Subcutaneous abdominal adipose tissue (tissue), 5 donors: ENCODE data around the gene CEP135.

Source experiments
- H3K27ac ChIP-seq: one replicate; pipeline ENCODE4 v1.7.0; 2013; ENCODE audit warnings: low read depth, mild to moderate bottlenecking, inconsistent platforms, low read length, moderate library complexity
- H3K27me3 ChIP-seq, 5 donors: one replicate each; pipeline ENCODE4 v1.7.0; 2013; ENCODE audit warnings: low read length in 5 of 5, inconsistent platforms in 1 of 5; ENCODE audit not compliant: control insufficient read depth in 5 of 5, insufficient read depth in 4 of 5
- H3K36me3 ChIP-seq, 5 donors: one replicate each; pipeline ENCODE4 v1.7.0; 2013; ENCODE audit warnings: low read length in 5 of 5; ENCODE audit not compliant: control insufficient read depth in 5 of 5, insufficient read depth in 5 of 5
- H3K4me1 ChIP-seq, 5 donors: one replicate each; pipeline ENCODE4 v1.7.0; 2013; ENCODE audit warnings: low read length in 5 of 5, mild to moderate bottlenecking in 3 of 5, moderate library complexity in 1 of 5; ENCODE audit not compliant: control insufficient read depth in 5 of 5, insufficient read depth in 5 of 5
- H3K4me3 ChIP-seq, 5 donors: one replicate each; pipeline ENCODE4 v1.7.0; 2013; ENCODE audit warnings: low read length in 5 of 5, low read depth in 1 of 5
- H3K9ac ChIP-seq, 5 donors: one replicate each; pipeline ENCODE4 v1.7.0; 2013; ENCODE audit warnings: low read length in 5 of 5, mild to moderate bottlenecking in 4 of 5, moderate library complexity in 3 of 5
- H3K9me3 ChIP-seq, 5 donors: one replicate each; pipeline ENCODE4 v1.7.0; 2013; ENCODE audit warnings: low read length in 5 of 5; ENCODE audit not compliant: control insufficient read depth in 5 of 5
- donor health status: healthy.
- donor health status: healthy.
- donor health status: healthy.
- donor health status: healthy.
- donor health status: healthy.

CEP135 gene

DNA sequence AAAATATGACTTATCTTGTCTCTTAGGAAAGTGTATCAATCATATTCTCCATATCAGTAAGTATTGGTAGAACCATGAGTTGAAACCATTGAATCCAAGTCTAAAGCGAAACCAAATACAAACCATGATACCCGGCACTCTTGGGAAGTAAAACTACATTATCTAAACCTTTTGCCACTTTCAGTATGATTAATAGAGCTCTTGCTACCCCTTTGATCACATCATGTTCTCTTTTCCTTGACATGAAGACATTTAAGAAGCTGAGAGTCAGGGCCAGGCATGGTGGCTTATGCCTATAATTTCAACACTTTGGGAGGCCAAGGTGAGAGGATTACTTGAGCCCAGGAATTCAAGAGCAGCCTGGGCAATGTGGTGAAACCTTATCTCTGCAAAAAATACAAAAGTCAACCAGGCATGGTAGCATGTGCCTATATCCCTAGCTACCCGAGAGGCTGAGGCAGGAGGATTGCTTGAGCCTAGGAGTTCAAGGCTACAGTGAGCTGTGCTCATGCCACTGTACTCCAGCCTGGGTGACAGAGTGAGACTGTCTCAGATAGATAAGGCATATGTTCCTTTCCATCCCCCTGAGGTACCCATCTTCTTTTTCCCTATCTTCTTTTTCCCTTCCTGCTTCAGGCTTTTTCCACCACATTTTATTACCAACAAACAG, 45.4 kb downstream of the CEP135 start:
- H3K27ac ChIP-seq, result no peak overlapping the region
- no peaks in the 10 kb centered on the region for H3K4me1 ChIP-seq
- H3K9me3 ChIP-seq, result no peaks in the 10 kb centered on the region
- H3K27me3 ChIP-seq, result no peaks in the 10 kb centered on the region
- peaks cover 0 to 27% (median 8%) of the 10 kb centered on the region in 5 donors for H3K36me3 ChIP-seq
- H3K4me3 ChIP-seq, result no peak overlapping the region
- H3K9ac ChIP-seq, result no peak overlapping the region

DNA sequence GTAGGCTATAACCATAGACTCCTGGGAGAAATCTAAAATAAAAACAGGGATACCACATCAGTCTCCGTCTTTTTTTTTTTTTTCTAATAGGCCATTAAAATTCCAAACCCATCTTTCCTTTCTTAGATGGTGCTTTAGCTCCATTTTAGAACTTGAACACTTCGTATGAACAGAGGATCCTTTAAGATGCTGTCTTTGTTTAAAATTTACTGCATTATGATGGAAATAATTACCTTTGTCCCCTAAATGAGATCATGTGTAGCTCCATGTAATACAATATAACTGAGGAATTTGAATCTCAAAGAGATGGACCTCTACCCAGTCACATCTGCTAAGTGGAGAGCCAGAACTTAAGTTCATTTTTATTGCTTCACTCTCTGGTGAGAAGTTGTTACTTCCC, 47.9 kb downstream of the CEP135 start:
- Histone ChIP-seq H3K36me3 (peaks cover 10 to 40% (median 16%) of the 10 kb centered on the region in 5 donors), H3K9ac (no peak overlapping the region)

DNA sequence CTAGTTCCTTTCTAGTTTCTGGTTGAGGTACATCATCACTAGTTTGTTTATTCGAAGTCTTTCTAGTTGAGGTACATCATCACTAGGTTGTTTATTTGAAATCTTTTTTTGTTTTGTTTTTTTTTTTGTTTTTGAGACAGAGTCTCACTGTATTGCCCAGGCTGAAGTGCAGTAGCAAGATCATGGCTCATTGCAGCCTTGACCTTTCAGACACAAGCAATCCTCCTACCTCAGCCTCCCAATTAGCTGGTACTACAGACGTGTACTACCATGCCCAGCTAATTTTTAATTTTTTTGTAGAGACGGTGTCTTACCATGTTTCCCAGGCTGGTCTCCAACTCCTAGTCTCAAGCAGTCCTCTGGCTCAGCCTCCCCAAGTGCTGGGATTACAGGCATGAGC, 54.9 kb downstream of the CEP135 start:
- Histone ChIP-seq H3K4me3 (no peak overlapping the region), H3K27ac (no peak overlapping the region), H3K36me3 (peaks cover 12 to 25% (median 15%) of the 10 kb centered on the region in 5 donors)

More for the DNA sequence above, 47.9 kb downstream of the CEP135 start:
- no peaks in the 10 kb centered on the region for H3K27me3 ChIP-seq
- H3K27ac ChIP-seq, result no peak overlapping the region
- H3K9me3 ChIP-seq, result no peaks in the 10 kb centered on the region
- H3K4me3 ChIP-seq, result no peak overlapping the region
- H3K4me1 ChIP-seq, result no peaks in the 10 kb centered on the region

DNA sequence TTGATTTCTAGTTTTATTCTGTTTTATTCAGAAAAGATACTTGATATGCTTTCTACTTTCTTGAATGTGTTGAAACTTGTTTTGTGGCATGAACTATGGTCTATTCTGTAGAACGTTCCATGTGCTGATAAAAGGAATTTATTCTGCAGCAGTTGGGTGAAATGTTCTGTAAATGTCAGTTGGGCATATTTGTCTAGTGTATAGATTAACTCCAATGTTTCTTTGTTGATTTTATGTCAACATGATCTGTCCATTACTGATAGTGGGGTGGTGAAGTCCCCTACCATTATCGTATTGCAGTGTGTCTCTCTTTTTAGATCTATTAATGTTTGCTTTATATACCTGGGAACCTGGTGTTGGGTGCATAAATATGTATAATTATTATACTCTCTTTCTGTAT, 55.5 kb downstream of the CEP135 start:
- H3K9ac ChIP-seq, result no peak overlapping the region
- no peak overlapping the region for H3K4me3 ChIP-seq
- peaks cover 0 to 4% (median 0%) of the 10 kb centered on the region in 5 donors for H3K9me3 ChIP-seq
- H3K27me3 ChIP-seq, result no peaks in the 10 kb centered on the region
- no peaks in the 10 kb centered on the region for H3K4me1 ChIP-seq
- peaks cover 12 to 25% (median 15%) of the 10 kb centered on the region in 5 donors for H3K36me3 ChIP-seq
- H3K27ac ChIP-seq, result no peak overlapping the region

More for the DNA sequence above, 54.9 kb downstream of the CEP135 start:
- H3K27me3 ChIP-seq, result no peaks in the 10 kb centered on the region
- peaks cover 0 to 4% (median 0%) of the 10 kb centered on the region in 5 donors for H3K9me3 ChIP-seq
- no peaks in the 10 kb centered on the region for H3K4me1 ChIP-seq
- no peak overlapping the region for H3K9ac ChIP-seq

DNA sequence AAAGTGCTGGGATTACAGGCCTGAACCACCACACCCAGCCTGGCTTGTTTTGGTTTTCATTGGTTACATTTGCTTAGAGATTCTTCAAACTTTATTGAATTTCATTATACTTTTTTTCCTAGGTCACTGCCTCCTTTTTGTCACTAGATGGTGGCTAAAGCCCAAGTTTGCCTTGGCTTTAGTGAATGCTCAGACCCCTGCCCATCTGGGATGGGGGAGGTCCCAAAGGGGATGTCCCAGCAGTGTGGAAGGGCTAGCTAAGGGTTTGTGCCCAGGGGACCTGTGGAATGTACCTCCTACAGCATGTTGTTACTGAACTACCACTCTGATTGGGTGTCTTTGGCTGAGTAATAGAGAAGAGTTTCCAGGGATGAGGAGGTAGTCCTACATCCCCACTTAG, 58.4 kb downstream of the CEP135 start:
- Histone ChIP-seq H3K4me1 (no peaks in the 10 kb centered on the region), H3K9me3 (peaks cover 0 to 4% (median 0%) of the 10 kb centered on the region in 5 donors), H3K27ac (no peak overlapping the region), H3K36me3 (peaks cover 2 to 18% (median 10%) of the 10 kb centered on the region in 5 donors), H3K9ac (no peak overlapping the region), H3K27me3 (no peaks in the 10 kb centered on the region), H3K4me3 (no peak overlapping the region)

DNA sequence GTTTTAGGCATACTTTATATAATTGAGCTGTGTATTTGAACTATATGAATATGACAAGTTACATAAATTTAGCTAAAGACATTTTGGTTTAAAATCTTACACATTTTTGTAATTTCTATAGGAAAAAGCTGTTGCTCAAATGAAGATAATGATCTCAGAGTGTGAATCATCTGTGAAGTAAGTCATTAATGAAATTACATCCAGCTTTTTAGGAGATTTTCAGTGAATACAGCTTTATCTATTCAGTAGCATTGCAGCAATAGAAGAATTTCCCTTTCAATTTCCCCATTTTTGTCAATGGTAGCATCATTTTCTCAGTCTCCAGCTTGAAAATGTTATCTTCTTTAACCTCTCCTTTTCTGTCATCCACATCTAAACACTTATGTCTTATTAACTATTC, 59.5 kb downstream of the CEP135 start:
- Histone ChIP-seq H3K36me3 (peaks cover 2 to 26% (median 17%) of the 10 kb centered on the region in 5 donors), H3K4me3 (no peak overlapping the region), H3K27me3 (no peaks in the 10 kb centered on the region)

DNA sequence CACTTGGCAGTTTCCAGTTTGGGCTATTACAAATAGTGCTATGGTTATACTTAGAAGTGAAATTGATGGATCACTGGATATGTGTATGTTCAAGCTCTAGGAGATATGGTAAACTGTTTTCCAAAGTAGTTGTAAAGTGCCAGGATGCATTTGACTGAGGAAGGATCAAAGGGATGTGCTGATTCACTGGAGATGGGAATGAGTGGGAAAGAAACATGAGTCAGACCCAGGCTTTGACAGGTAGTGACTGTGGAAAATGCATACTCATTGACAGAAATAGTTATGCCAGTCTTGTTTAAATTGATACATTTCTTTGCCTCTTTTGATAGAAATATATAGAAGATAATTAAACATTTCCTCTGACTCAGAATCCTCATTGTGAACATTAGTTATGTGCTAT, 77.9 kb downstream of the CEP135 start:
- Histone ChIP-seq H3K4me3 (no peak overlapping the region), H3K9me3 (peaks cover 0 to 3% (median 0%) of the 10 kb centered on the region in 5 donors), H3K27ac (no peak overlapping the region), H3K4me1 (no peaks in the 10 kb centered on the region), H3K27me3 (no peaks in the 10 kb centered on the region), H3K9ac (no peak overlapping the region), H3K36me3 (peaks cover 25 to 58% (median 42%) of the 10 kb centered on the region in 5 donors)

More for the DNA sequence above, 59.5 kb downstream of the CEP135 start:
- Histone ChIP-seq H3K9me3 (no peaks in the 10 kb centered on the region), H3K27ac (no peak overlapping the region), H3K9ac (no peak overlapping the region), H3K4me1 (no peaks in the 10 kb centered on the region)

DNA sequence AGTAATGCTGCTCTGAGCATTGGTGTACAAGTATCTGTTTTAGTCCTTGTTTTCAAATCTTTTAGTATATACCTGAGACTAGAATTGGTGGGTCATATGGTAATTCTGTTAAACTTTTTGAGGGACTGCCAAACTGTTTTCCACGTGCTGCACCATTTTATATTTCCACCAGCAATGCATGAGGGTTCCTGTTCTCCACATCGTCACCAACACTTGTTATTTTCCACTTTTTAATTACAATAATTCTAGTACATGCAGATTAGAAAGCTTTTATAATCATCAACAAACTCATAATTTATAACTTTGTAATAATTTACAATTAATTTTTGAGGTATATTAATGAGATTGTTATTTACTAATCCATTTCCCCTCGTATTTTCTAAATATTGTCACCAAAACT, 79.4 kb downstream of the CEP135 start:
- no peak overlapping the region for H3K27ac ChIP-seq
- no peak overlapping the region for H3K4me3 ChIP-seq
- no peak overlapping the region for H3K9ac ChIP-seq
- H3K9me3 ChIP-seq, result peaks cover 0 to 3% (median 0%) of the 10 kb centered on the region in 5 donors
- H3K27me3 ChIP-seq, result no peaks in the 10 kb centered on the region
- no peaks in the 10 kb centered on the region for H3K4me1 ChIP-seq
- peaks cover 22 to 45% (median 38%) of the 10 kb centered on the region in 5 donors for H3K36me3 ChIP-seq

DNA sequence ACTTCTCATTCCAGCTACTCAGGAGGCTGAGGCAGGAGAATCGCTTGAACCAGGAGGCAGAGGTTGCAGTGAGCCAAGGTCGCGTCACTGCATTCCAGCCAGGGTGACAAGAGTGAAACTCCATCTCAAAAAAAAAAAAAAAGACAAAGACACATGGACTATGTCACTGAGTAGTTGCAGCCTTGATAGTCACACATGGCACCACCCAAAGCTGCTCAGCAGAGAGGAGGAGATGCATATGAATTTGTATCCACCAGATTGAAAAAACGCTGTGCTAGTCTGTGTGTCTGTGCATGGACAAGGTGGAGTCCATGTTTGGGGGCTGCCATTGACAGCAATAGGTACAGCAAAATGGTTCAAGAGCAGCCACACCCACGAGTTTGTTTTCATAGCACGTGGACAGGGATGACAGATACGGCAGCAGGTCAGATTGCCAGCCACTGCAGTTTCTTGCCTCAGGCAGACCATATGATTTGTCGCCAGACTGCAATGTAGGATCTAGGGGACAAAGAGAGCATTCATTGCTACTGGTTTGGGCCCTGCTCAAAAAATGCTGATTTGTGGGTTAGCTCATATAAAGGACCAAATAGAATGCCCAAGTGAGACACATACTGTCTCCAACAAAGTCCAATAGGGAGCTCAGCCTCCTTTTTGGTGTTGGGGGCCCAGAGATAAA, 89.9 kb downstream of the CEP135 start:
- H3K9me3 ChIP-seq, result no peaks in the 10 kb centered on the region
- H3K4me1 ChIP-seq, result no peaks in the 10 kb centered on the region
- no peak overlapping the region for H3K4me3 ChIP-seq
- no peak overlapping the region for H3K9ac ChIP-seq
- peaks cover 0 to 4% (median 0%) of the 10 kb centered on the region in 5 donors for H3K27me3 ChIP-seq
- H3K27ac ChIP-seq, result no peak overlapping the region
- no peaks in the 10 kb centered on the region for H3K36me3 ChIP-seq

DNA sequence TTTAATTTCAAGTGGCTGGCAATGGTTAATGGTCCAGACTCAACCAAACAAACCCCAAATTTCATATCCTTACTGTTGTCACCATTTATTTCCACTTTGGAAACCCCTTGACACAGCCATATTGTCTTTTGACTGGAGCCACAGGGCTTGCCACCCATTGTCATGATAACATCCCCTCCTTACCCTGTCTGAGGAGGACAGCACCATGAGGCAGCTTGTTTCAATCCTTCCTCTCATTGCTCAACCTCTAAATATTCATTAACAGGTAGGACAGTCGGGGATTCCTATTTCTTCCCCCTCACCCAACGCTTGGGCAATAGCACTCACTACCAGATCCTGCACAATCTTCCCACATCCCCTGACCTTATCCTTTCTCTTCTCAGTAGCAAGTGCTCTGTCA, 92.1 kb downstream of the CEP135 start:
- H3K9me3 ChIP-seq, result no peaks in the 10 kb centered on the region
- H3K4me3 ChIP-seq, result no peak overlapping the region
- no peaks in the 10 kb centered on the region for H3K36me3 ChIP-seq
- no peaks in the 10 kb centered on the region for H3K4me1 ChIP-seq
- no peak overlapping the region for H3K27ac ChIP-seq
- H3K27me3 ChIP-seq, result peaks cover 0 to 4% (median 0%) of the 10 kb centered on the region in 5 donors
- H3K9ac ChIP-seq, result no peak overlapping the region
